ENCODE measurements around the gene CCDC27. TPM values are rescaled to one million over a fixed set of nuclear protein-coding genes. Genes with fewer than 3 reads are reported as not detected.

Gene CCDC27
- total and polyA plus RNA-seq, 2 of the 13 experiments (the other 11 are each of a cell fraction or from before 2014, with no cell fraction given) = not detected

- peak; percentile 94 for TF ChIP-seq AGO2 (optimal IDR thresholded peaks at IDR 0.05; ENCODE audit: low read depth, low read length)
- TF ChIP-seq THYN1 (CRISPR knock-in tag; IDR thresholded peaks at IDR 0.05; ENCODE audit: borderline replicate concordance, low read depth) = no peak
- peak; percentile 90 for TF ChIP-seq HNRNPL (IDR thresholded peaks at IDR 0.05; ENCODE audit: low read depth, low read length)
- TF ChIP-seq ZNF33B (CRISPR knock-in tag; IDR thresholded peaks at IDR 0.05) = no peak
- 0 out of 2 replicates have a peak, but pooled peaks have one; percentile 11 for TF ChIP-seq ZNF558 (CRISPR knock-in tag; IDR thresholded peaks at IDR 0.05; ENCODE audit: borderline replicate concordance)
- TF ChIP-seq KMT2B (CRISPR knock-in tag; IDR thresholded peaks at IDR 0.05) = no peak
- TF ChIP-seq GLMP (CRISPR knock-in tag; IDR thresholded peaks at IDR 0.05; ENCODE audit: borderline replicate concordance) = no peak
- TF ChIP-seq POGK (CRISPR knock-in tag; conservative IDR thresholded peaks at IDR 0.05) = 0 out of 2 replicates have a peak, but pooled peaks have one; percentile 18
- no peak for TF ChIP-seq NFYC (CRISPR knock-in tag; IDR thresholded peaks at IDR 0.05)
- no peak for TF ChIP-seq MTF1 (CRISPR knock-in tag; IDR thresholded peaks at IDR 0.05)
- TF ChIP-seq FIP1L1 (IDR thresholded peaks at IDR 0.05; ENCODE audit: borderline replicate concordance, insufficient read depth, low read depth, low read length) = 0 out of 2 replicates have a peak, but pooled peaks have one; percentile 49
- TF ChIP-seq ZNF737 (CRISPR knock-in tag; IDR thresholded peaks at IDR 0.05; ENCODE audit: borderline replicate concordance) = no peak
- TF ChIP-seq TBL1XR1 (IDR thresholded peaks at IDR 0.05; ENCODE audit: borderline replicate concordance, low read length, partially characterized antibody) = no peak
- peak; percentile 37 for TF ChIP-seq POLR2G (IDR thresholded peaks at IDR 0.05; ENCODE audit: low read depth, low read length)
- TF ChIP-seq POLR2A (IDR thresholded peaks at IDR 0.05; ENCODE audit: insufficient read depth in 1 of 2, low read depth in 2 of 2, low read length in 2 of 2) = 0 out of 4 replicates have a peak, but pooled peaks of 1 of the 2 experiments have one; percentile 38
- no peak for TF ChIP-seq GPBP1L1 (CRISPR knock-in tag; IDR thresholded peaks at IDR 0.05)
- TF ChIP-seq BRF2 (CRISPR knock-in tag; IDR thresholded peaks at IDR 0.05) = no peak
- 0 out of 2 replicates have a peak, but pooled peaks have one; percentile 36 for TF ChIP-seq ZNF224 (CRISPR knock-in tag; IDR thresholded peaks at IDR 0.05)
- TF ChIP-seq SIX4 (CRISPR knock-in tag; IDR thresholded peaks at IDR 0.05) = 0 out of 2 replicates have a peak, but pooled peaks have one; percentile 14
Measured at GRCh38 chr1:3777647-3778589, 25.7 kb downstream of the CCDC27 start (continued).
